Muscle layer of colon (tissue), 2 donors: ENCODE results near the gene OPRL1.

Experiments
- H3K27ac ChIP-seq: one replicate; pipeline ENCODE4 v1.7.0; 2013; ENCODE audit warnings: low read depth, mild to moderate bottlenecking, low read length, moderate library complexity
- H3K27me3 ChIP-seq, 2 donors: one replicate each; pipeline ENCODE4 v1.7.0; 2013; ENCODE audit warnings: low read length in 2 of 2, mild to moderate bottlenecking in 2 of 2; ENCODE audit not compliant: insufficient read depth in 2 of 2, control insufficient read depth in 1 of 2
- H3K36me3 ChIP-seq: one replicate; pipeline ENCODE4 v1.7.0; 2013; ENCODE audit warnings: mild to moderate bottlenecking, low read length; ENCODE audit not compliant: insufficient read depth
- H3K4me1 ChIP-seq: one replicate; pipeline ENCODE4 v1.7.0; 2013; ENCODE audit warnings: mild to moderate bottlenecking, low read length; ENCODE audit not compliant: insufficient read depth
- H3K4me3 ChIP-seq, 2 donors: one replicate each; pipeline ENCODE4 v1.7.0; 2013; ENCODE audit warnings: low read length in 2 of 2, low read depth in 1 of 2, mild to moderate bottlenecking in 1 of 2, moderate library complexity in 1 of 2
- H3K9ac ChIP-seq: one replicate; pipeline ENCODE4 v1.7.0; 2013; ENCODE audit warnings: low read length
- H3K9me3 ChIP-seq: one replicate; pipeline ENCODE4 v1.7.0; 2013; ENCODE audit warnings: mild to moderate bottlenecking, low read length
- donor health status: abdominal sarcoma.
- donor health status: Adenocarcinoma of cecum.

OPRL1 gene

GRCh38 chr20:64052326-64052722 is 27.6 kb upstream of the OPRL1 start:
- Histone ChIP-seq H3K9me3 (no peaks in the 10 kb centered on the region), H3K9ac (no peak overlapping the region), H3K27ac (no peak overlapping the region), H3K4me1 (no peaks in the 10 kb centered on the region), H3K36me3 (no peaks in the 10 kb centered on the region), H3K27me3 (peaks cover 13 to 69% of the 10 kb centered on the region in 2 donors), H3K4me3 (no peak overlapping the region)

GRCh38 chr20:64052987-64053840 is 26.7 kb upstream of the OPRL1 start:
- no peaks in the 10 kb centered on the region for H3K4me1 ChIP-seq
- peaks cover 12 to 68% of the 10 kb centered on the region in 2 donors for H3K27me3 ChIP-seq
- no peak overlapping the region for H3K9ac ChIP-seq
- H3K9me3 ChIP-seq, result no peaks in the 10 kb centered on the region
- no peak overlapping the region for H3K4me3 ChIP-seq
- no peaks in the 10 kb centered on the region for H3K36me3 ChIP-seq
- no peak overlapping the region for H3K27ac ChIP-seq

GRCh38 chr20:64053841-64054661 is 25.8 kb upstream of the OPRL1 start:
- Histone ChIP-seq H3K4me1 (no peaks in the 10 kb centered on the region), H3K9ac (no peak overlapping the region), H3K36me3 (no peaks in the 10 kb centered on the region), H3K27me3 (peaks cover 12 to 69% of the 10 kb centered on the region in 2 donors), H3K27ac (no peak overlapping the region), H3K4me3 (no peak overlapping the region), H3K9me3 (no peaks in the 10 kb centered on the region)

GRCh38 chr20:64055396-64055892 is 24.4 kb upstream of the OPRL1 start:
- no peak overlapping the region for H3K4me3 ChIP-seq
- peaks cover 4 to 60% of the 10 kb centered on the region in 2 donors for H3K27me3 ChIP-seq
- H3K9me3 ChIP-seq, result no peaks in the 10 kb centered on the region
- no peak overlapping the region for H3K9ac ChIP-seq
- H3K4me1 ChIP-seq, result no peaks in the 10 kb centered on the region
- H3K27ac ChIP-seq, result no peak overlapping the region
- H3K36me3 ChIP-seq, result no peaks in the 10 kb centered on the region

GRCh38 chr20:64055893-64056638 is 23.8 kb upstream of the OPRL1 start:
- Histone ChIP-seq H3K27ac (no peak overlapping the region), H3K36me3 (no peaks in the 10 kb centered on the region), H3K4me3 (no peak overlapping the region), H3K4me1 (no peaks in the 10 kb centered on the region), H3K9ac (no peak overlapping the region), H3K27me3 (peaks cover 0 to 54% of the 10 kb centered on the region in 2 donors), H3K9me3 (no peaks in the 10 kb centered on the region)

GRCh38 chr20:64056639-64056888 is 23.3 kb upstream of the OPRL1 start:
- Histone ChIP-seq H3K9ac (no peak overlapping the region), H3K27ac (no peak overlapping the region), H3K9me3 (no peaks in the 10 kb centered on the region), H3K27me3 (peaks cover 0 to 50% of the 10 kb centered on the region in 2 donors), H3K4me1 (no peaks in the 10 kb centered on the region), H3K4me3 (no peak overlapping the region), H3K36me3 (no peaks in the 10 kb centered on the region)

- peaks cover 2% of the 10 kb centered on the region for H3K4me1 ChIP-seq
- no peak overlapping the region for H3K4me3 ChIP-seq
- no peak overlapping the region for H3K9ac ChIP-seq
- no peaks in the 10 kb centered on the region for H3K36me3 ChIP-seq
- no peak overlapping the region for H3K27ac ChIP-seq
- H3K27me3 ChIP-seq, result peaks cover 0 to 48% of the 10 kb centered on the region in 2 donors
- no peaks in the 10 kb centered on the region for H3K9me3 ChIP-seq
These were observed 22.8 kb upstream of the OPRL1 start for GRCh38 chr20:64056889-64057627.

GRCh38 chr20:64057628-64058498 is 22.0 kb upstream of the OPRL1 start:
- Histone ChIP-seq H3K9me3 (no peaks in the 10 kb centered on the region), H3K27ac (no peak overlapping the region), H3K27me3 (peaks cover 0 to 41% of the 10 kb centered on the region in 2 donors), H3K4me1 (peaks cover 9% of the 10 kb centered on the region), H3K9ac (no peak overlapping the region), H3K36me3 (no peaks in the 10 kb centered on the region), H3K4me3 (no peak overlapping the region)

GRCh38 chr20:64058536-64058935 is 21.3 kb upstream of the OPRL1 start:
- Histone ChIP-seq H3K27ac (no peak overlapping the region), H3K4me1 (peaks cover 9% of the 10 kb centered on the region), H3K36me3 (no peaks in the 10 kb centered on the region), H3K27me3 (peaks cover 0 to 35% of the 10 kb centered on the region in 2 donors), H3K9me3 (no peaks in the 10 kb centered on the region), H3K4me3 (no peak overlapping the region), H3K9ac (no peak overlapping the region)

GRCh38 chr20:64062276-64062595 is 17.6 kb upstream of the OPRL1 start:
- Histone ChIP-seq H3K4me1 (peaks cover 18% of the 10 kb centered on the region), H3K27ac (peak overlapping the region; percentile 84), H3K27me3 (peaks cover 0 to 8% of the 10 kb centered on the region in 2 donors), H3K9ac (peak overlapping the region; percentile 34), H3K4me3 (peak overlapping the region; percentile 48 to 78), H3K9me3 (no peaks in the 10 kb centered on the region), H3K36me3 (no peaks in the 10 kb centered on the region)
